A549 treated with ZK216348 at 1 μM for 4 hours (cell line): ENCODE data around the gene PTS. TPM values are rescaled to one million over a fixed set of nuclear protein-coding genes. Genes with fewer than 3 reads are reported as not detected.

Experiments
- total RNA-seq: library from RNA; stranded (reverse); fragments of 200-300 nt; extraction: Qiagen RNA extraction; gene quantifications from 5 replicates; pipeline ENCODE4 v1.2.3, GENCODE V29; 2022; ENCODE audit warnings: low read depth

The PTS gene
- 23.8 to 38.7 TPM (median 28.5 TPM) in 5 replicates for total RNA-seq

GRCh38 chr11:112226062-112226830 lies at the start of gene PTS:
TSS of gene PTS (plus strand) at chr11:112226428. CDS start at chr11:112226444, 16 bp downstream.

GRCh38 chr11:112260490-112260889 lies 34.3 kb downstream of the PTS start, which contains the start of gene PLET1:
TSS of gene PLET1 (minus strand) at chr11:112260860. CDS start at chr11:112260589, 271 bp downstream.

Other genes with a start within 250 kb of the PTS start
- gene DLAT, start 201.0 kb upstream of the PTS start, total RNA-seq, result 22.0 to 37.2 TPM (median 29.2 TPM) in 5 replicates
- gene PIH1D2, start 152.4 kb upstream of the PTS start, total RNA-seq, result 0.65 to 1.8 TPM (median 1.2 TPM) in 5 replicates
- 14.8 to 26.3 TPM (median 15.3 TPM) in 5 replicates for gene NKAPD1, start 152.1 kb upstream of the PTS start, total RNA-seq
- gene TIMM8B, start 139.7 kb upstream of the PTS start, total RNA-seq, result 66.5 to 77.3 TPM (median 71.1 TPM) in 5 replicates
- gene SDHD, start 139.6 kb upstream of the PTS start, total RNA-seq, result 65.2 to 71.1 TPM (median 66.1 TPM) in 5 replicates
- 74.9 to 108 TPM (median 92.3 TPM) in 5 replicates for gene IL18, start 62.3 kb upstream of the PTS start, total RNA-seq
- gene TEX12, start 59.1 kb upstream of the PTS start, total RNA-seq, result not detected in 5 replicates
- 0.49 to 1.9 TPM (median 1.6 TPM) in 5 replicates for gene BCO2, start 50.9 kb upstream of the PTS start, total RNA-seq
- gene PLET1, start 34.4 kb downstream of the PTS start, total RNA-seq, result not detected in 5 replicates